MM.1S (cell line): ENCODE measurements around the gene PROX1.

Experiments
- DNase-seq: peaks from one replicate; pipeline ENCODE4 v3.0.0-alpha.2; 2015
- H2AFZ ChIP-seq: fragments of 300-600 bp; sonication (generic); 2 replicates; pipeline ENCODE4 v1.6.0; 2016; ENCODE audit warnings: antibody characterized with exemption, low read length
- H3F3A ChIP-seq: fragments of 300-600 bp; sonication (generic); 2 replicates; pipeline ENCODE4 v1.6.1; 2016; ENCODE audit warnings: mild to moderate bottlenecking, antibody characterized with exemption, low read length, moderate library complexity, mixed read lengths; ENCODE audit not compliant: insufficient read depth
- H3K27ac ChIP-seq: fragments of 300-600 bp; sonication (generic); 2 replicates; pipeline ENCODE4 v1.5.1; 2016; ENCODE audit warnings: mild to moderate bottlenecking, low read length
- H3K27me3 ChIP-seq: fragments of 300-600 bp; sonication (generic); replicated peaks from 2 replicates; pipeline ENCODE4 v1.6.0; 2016; ENCODE audit warnings: low read length; ENCODE audit not compliant: insufficient read depth
- H3K36me3 ChIP-seq: fragments of 300-600 bp; sonication (generic); replicated peaks from 2 replicates; pipeline ENCODE4 v1.6.1; 2016; ENCODE audit warnings: mild to moderate bottlenecking, low read length, mixed read lengths; ENCODE audit not compliant: insufficient read depth
- H3K4me1 ChIP-seq: fragments of 300-600 bp; sonication (generic); 2 replicates; pipeline ENCODE4 v1.6.1; 2016; ENCODE audit warnings: low read length, mixed read lengths
- H3K4me2 ChIP-seq: fragments of 300-600 bp; sonication (generic); 2 replicates; pipeline ENCODE4 v1.6.0; 2016; ENCODE audit warnings: low read depth, low read length
- H3K4me3 ChIP-seq: fragments of 300-600 bp; sonication (generic); 2 replicates; pipeline ENCODE4 v1.5.1; 2016; ENCODE audit warnings: low read length, mixed read lengths
- H3K79me2 ChIP-seq: fragments of 300-600 bp; sonication (generic); 2 replicates; pipeline ENCODE4 v1.6.1; 2016; ENCODE audit warnings: mixed run types, low read length, mixed read lengths
- H3K9ac ChIP-seq: fragments of 300-600 bp; sonication (generic); 2 replicates; pipeline ENCODE4 v1.6.1; 2016; ENCODE audit warnings: low read length, mixed read lengths
- H3K9me2 ChIP-seq: fragments of 300-600 bp; sonication (generic); replicated peaks from 2 replicates; pipeline ENCODE4 v1.6.1; 2016; ENCODE audit warnings: mild to moderate bottlenecking, low read length, mixed read lengths; ENCODE audit not compliant: insufficient read depth
- H3K9me3 ChIP-seq: fragments of 300-600 bp; sonication (generic); replicated peaks from 2 replicates; pipeline ENCODE4 v1.6.1; 2016; ENCODE audit warnings: mild to moderate bottlenecking, low read length, mixed read lengths; ENCODE audit not compliant: insufficient read depth
- H4K20me1 ChIP-seq: fragments of 300-600 bp; sonication (generic); 2 replicates; pipeline ENCODE4 v1.6.1; 2016; ENCODE audit warnings: mild to moderate bottlenecking, low read length, moderate library complexity, mixed read lengths; ENCODE audit not compliant: insufficient read depth
- CTCF ChIP-seq: fragments of 300-600 bp; sonication (generic); IDR thresholded peaks from 2 replicates; pipeline ENCODE4 v1.5.1; 2016; ENCODE audit warnings: antibody characterized with exemption, low read length, mixed read lengths
- EZH2 ChIP-seq: fragments of 300-600 bp; sonication (generic); optimal IDR thresholded peaks from 2 replicates; pipeline ENCODE3; 2017; ENCODE audit warnings: low read depth, mild to moderate bottlenecking, antibody characterized with exemption, low read length, mixed read lengths
- EZH2phosphoT487 ChIP-seq: fragments of 300-600 bp; sonication (generic); IDR thresholded peaks from 2 replicates; pipeline ENCODE4 v1.6.1; 2018; ENCODE audit warnings: antibody characterized with exemption, low read length

Gene PROX1

GRCh38 chr1:213940947-213941346 is 46.8 kb upstream of the PROX1 start:
- no peaks in the 10 kb centered on the region for H3K36me3 ChIP-seq
- no peak overlapping the region for H3K4me3 ChIP-seq
- H2AFZ ChIP-seq: no peak overlapping the region
- H3K9ac ChIP-seq: no peak overlapping the region
- TF ChIP-seq EZH2 (no peak), EZH2phosphoT487 (no peak), CTCF (no peak)
- no peaks in the 10 kb centered on the region for H4K20me1 ChIP-seq
- H3K9me2 ChIP-seq: no peaks in the 10 kb centered on the region
- H3K79me2 ChIP-seq: no peaks in the 10 kb centered on the region
- H3K4me2 ChIP-seq: no peak overlapping the region
- no peak overlapping the region for H3K27ac ChIP-seq
- DNase-seq: no peak
- H3K9me3 ChIP-seq: no peaks in the 10 kb centered on the region
- no peaks in the 10 kb centered on the region for H3K4me1 ChIP-seq
- no peaks in the 10 kb centered on the region for H3F3A ChIP-seq
- H3K27me3 ChIP-seq: no peaks in the 10 kb centered on the region

GRCh38 chr1:213942061-213942460 is 45.7 kb upstream of the PROX1 start:
- Histone ChIP-seq H3K9me3 (no peaks in the 10 kb centered on the region), H3K27ac (no peak overlapping the region), H3F3A (no peaks in the 10 kb centered on the region), H2AFZ (no peak overlapping the region), H3K79me2 (no peaks in the 10 kb centered on the region), H3K9me2 (no peaks in the 10 kb centered on the region), H3K4me1 (no peaks in the 10 kb centered on the region), H4K20me1 (no peaks in the 10 kb centered on the region), H3K36me3 (no peaks in the 10 kb centered on the region), H3K4me2 (no peak overlapping the region), H3K27me3 (no peaks in the 10 kb centered on the region), H3K4me3 (no peak overlapping the region), H3K9ac (no peak overlapping the region)
- DNase-seq: no peak
- no peak for TF ChIP-seq EZH2phosphoT487
- TF ChIP-seq CTCF: no peak
- no peak for TF ChIP-seq EZH2

- no peak for DNase-seq
- Histone ChIP-seq H3K4me2 (no peak overlapping the region), H3K79me2 (no peaks in the 10 kb centered on the region), H3K27me3 (no peaks in the 10 kb centered on the region), H3K4me3 (no peak overlapping the region), H4K20me1 (no peaks in the 10 kb centered on the region), H3K27ac (no peak overlapping the region), H3F3A (no peaks in the 10 kb centered on the region), H3K9me2 (no peaks in the 10 kb centered on the region), H2AFZ (no peak overlapping the region), H3K36me3 (no peaks in the 10 kb centered on the region), H3K4me1 (no peaks in the 10 kb centered on the region), H3K9ac (no peak overlapping the region), H3K9me3 (no peaks in the 10 kb centered on the region)
- no peak for TF ChIP-seq CTCF
- no peak for TF ChIP-seq EZH2
- TF ChIP-seq EZH2phosphoT487: no peak
Observed at GRCh38 chr1:213947200-213947801, 40.5 kb upstream of the PROX1 start.
